Activated CD8-positive, alpha-beta memory T cell treated with anti-CD3 and anti-CD28 coated beads for 48 hours (primary cell): Measurements from ENCODE around the gene KIAA0586.
"Not testable (repeated sequence)": the region's sequence is repeated elsewhere in the genome, so short reads cannot be mapped to it uniquely, and the experiment has no call there.

Source experiments
- DNase-seq, 3 experiments: peaks; one replicate each; pipeline ENCODE4 v3.0.0-alpha.2; 2020; ENCODE audit warnings: low read depth in 2 of 3, low spot score in 2 of 3

KIAA0586 gene

DNA sequence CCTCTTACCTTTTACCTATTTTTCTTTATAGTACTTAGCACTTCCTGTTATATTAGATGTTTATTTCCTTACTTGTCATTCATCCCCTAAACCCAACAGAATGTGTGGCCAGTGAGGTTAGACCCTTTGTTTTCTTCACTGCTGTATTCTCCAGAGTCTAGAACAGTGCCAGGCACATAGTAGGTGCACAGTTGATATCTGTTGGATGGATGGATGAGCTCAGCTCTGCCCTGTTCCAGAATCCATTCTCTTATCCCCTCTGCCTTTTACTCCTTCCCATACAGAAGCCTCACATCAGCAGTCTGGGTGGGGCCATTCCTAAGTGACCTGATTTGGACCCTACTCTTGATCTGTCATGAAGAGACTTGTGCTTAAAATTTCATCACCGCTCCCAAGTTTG, 115.7 kb downstream of the KIAA0586 start:
- no peak for DNase-seq

- DNase-seq, result no peak
Measured at GRCh38 chr14:58547649-58548048, 120.1 kb downstream of the KIAA0586 start.

DNA sequence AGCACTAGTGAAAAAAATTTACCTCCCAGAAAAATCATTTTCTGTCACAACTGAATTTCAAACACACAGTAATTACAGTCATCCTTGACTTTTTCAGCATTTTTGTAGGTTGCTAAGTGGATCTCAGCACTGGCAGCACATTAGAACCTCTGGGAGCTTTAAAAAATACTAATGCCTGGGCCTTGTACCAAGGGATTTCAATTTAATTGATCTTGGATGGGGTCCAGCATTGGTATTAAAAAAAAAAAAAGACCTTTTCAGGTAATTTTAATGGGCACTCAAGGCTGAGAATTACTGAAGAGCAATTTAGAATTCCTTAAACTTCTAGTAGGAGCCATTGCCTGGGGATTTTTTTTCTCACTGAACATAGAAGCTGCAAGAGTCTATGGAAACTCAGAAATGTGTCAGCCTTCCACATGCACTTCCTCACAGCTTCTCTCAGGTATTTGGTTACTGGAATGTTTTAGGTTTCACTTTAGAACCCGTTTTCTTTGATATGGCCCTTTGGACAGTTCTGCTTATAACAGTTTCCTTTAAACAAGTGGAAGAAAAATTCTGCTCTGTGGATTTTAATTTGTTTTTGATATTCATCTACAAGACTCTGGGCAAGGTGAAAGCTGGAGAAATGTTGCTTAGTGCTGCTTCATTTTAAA, 121.7 kb downstream of the KIAA0586 start:
- DNase-seq, result no peak

DNA sequence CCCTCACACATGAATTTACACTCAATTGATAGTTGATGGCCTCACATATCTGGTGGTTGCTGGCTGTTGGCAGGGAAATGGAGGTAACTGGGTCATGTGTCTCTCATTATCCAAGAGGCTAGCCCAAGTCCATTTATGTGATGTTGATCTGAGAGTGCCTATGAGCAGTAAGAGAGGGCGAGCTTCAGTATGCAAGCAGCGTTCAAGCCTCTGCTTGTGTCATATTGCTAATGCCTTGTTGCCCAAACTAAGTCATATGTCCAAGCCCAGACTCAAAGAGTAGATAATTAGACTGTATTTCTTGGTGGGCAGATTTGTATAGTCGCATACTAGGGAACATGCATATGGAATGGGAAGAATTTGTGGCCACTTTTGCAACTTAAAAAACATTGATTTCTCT, 126.4 kb downstream of the KIAA0586 start:
- no peak for DNase-seq

DNA sequence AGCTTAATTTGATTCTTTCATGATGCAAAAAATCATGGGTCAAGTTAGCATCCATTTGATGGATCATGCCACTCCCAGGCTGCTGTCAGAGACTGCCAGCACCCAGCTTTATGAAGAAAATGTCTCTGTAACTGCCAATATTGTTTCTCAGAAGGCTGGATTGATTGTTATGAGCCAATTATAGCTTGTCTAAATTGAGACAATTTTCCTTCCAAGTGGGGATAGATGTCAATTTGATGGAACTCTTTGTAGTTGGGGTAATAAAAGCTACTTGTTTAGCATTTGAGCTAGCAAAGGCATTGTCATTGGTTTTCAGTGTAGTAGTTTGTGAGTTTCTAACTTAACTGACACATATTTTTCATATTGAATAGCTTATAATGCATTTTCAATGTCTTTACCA, 128.1 kb downstream of the KIAA0586 start:
- DNase-seq, result no peak

GRCh38 chr14:58557242-58557641, 129.7 kb downstream of the KIAA0586 start:
- DNase-seq, result no peak

GRCh38 chr14:58560208-58560607, 132.7 kb downstream of the KIAA0586 start:
- DNase-seq, result no peak

DNA sequence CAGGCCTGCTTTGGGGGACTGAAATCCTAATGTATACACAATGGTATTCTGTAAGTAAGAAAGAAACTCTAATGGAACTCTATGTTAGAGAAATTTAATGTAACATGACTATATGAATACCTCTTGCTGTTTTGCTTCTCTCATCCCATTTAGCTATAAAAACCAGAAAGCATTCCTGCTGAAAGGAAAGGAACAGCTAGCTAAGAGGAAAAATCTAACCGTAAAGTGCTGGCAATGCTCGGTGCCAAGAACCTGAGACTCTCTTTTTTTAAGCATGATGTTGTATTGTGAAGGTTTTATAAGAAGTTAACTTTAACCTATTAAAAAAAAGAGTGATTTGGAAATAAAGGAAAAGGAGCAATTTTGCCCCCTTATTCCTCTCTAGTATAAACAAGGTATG, 134.6 kb downstream of the KIAA0586 start:
- no peak for DNase-seq

- DNase-seq, result no peak
Measured at GRCh38 chr14:58563978-58564377, 136.5 kb downstream of the KIAA0586 start.

GRCh38 chr14:58565832-58566231, 138.3 kb downstream of the KIAA0586 start:
- DNase-seq, result no peak

GRCh38 chr14:58566979-58567378, 139.5 kb downstream of the KIAA0586 start:
- DNase-seq, result no peak

DNA sequence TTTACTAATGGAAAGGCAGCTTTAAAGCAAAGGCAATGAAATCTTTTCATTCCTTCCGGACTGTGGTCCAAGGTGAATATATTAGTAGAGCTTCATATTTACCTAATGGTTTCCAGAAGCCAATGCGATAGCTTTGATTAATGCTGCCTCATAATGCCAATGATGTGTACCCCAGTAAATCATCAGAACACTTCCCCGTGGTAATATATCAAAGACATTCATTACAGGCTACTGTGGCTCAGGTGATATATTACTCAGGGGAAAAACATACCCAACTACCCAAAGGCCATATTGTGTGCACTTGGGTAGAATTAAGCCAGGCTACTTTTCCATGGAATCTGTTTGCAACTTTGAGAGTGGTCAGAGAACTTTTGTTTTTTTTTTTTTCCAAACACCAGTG, 140.8 kb downstream of the KIAA0586 start:
- no peak for DNase-seq

DNA sequence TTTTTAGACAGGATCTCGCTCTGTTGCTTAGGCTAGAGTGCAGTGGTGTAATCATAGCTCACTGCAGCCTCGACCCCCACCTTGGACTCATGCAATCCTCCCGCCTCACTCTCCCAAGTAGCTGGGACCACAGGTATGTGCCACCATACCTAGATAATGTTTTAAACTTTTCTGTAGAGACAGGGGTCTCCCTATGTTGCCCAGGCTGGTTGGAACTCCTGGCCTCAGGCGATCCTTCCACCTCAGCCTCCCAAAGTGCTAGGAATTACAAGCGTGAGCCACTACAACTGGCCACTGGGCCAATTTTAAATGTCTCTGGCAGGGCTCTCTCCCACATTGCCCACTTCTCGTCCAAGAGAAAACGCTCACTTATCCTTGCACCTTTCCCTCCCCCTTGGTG, 143.7 kb downstream of the KIAA0586 start:
- no peak for DNase-seq

DNA sequence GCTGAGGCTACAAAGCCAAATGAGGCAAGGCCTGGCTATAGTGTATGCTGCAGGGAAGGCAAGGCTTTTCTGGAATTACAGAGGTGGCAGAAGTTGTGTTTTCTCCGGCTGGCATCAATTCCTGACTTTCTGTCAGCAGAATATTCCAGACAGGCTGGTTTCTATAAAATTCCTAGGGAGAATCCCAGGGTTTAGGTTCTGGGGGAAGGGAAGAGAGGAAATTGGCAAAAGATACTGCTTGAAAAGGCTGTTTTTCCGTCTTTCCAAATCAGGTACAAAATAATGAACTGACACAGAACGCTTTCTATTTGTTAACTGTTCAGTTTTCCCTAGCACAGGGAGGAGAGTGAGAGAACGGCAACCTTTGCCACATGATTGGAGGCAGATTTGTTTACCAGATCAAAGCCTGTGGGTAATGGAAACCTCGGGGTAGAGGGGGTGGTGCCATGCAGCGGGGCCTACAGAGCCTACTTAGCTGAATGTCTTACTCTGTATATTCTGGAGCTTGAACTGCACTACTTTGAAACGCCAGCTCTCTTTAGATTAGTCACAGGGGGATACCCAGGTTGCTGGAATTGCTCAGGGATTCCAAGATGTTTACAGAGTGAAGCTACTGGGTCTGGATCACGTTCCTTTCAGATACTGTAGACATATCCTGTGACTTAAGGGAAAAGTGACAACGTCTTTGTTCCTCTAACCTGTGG, 144.4 kb downstream of the KIAA0586 start:
- peak in 1 of 3 experiments; percentile 6 for DNase-seq

GRCh38 chr14:58572473-58572853, 144.9 kb downstream of the KIAA0586 start:
- no peak for DNase-seq

GRCh38 chr14:58572863-58573262, 145.3 kb downstream of the KIAA0586 start:
- DNase-seq, result no peak

DNA sequence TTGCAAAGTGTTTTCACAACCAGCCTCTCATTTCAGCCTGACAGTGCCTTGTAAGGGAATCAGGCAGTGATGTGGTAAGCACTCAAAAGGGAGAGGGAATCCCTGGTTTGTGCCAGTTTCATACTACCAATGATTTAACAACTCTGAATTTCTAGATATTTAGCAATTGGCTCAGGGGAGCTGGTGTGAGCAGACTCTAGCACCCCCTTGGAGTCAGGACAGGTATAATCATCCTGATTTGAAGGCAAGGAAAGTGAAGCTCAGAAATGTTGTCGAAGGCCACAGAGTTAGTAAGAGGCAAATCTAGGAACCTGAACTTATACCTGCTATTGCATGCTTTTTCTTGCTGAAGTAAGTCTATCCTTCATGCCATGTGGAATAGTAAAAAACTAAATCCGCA, 147.1 kb downstream of the KIAA0586 start:
- DNase-seq, result no peak

DNA sequence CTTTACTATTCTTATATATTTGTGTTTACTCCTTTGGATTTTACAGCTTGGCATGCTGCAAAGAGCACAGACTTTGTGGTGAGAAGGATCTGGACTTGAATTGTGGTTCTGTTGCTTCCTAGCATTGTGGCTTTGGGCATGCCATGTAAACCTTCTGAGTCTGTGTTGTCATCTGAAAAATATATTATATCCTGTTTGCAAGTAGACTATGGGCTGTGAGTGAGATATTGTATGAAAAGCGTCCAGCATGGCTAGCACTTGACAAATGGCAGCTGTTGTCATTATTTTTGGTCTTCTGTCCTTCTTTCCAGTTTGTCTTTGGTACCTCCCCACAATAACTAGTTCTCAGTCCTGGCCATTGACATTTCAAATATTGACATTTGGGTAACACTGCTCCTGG, 148.4 kb downstream of the KIAA0586 start:
- DNase-seq, result no peak

DNA sequence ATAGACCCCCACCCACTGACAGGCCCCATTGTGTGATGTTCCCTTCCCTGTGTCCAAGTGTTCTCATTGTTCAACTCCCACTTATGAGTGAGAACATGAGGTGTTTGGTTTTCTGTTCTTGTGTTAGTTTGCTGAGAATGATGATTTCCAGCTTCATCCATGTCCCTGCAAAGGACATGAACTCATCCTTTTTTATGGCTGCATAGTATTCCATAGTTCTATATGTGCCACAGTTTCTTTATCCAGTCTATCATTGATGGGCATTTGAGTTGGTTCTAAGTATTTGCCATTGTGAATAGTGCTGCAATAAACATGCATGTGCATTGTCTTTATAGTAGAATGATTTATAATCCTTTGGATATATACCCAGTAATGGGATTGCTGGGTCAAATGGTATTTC, 152.5 kb downstream of the KIAA0586 start:
- not testable (repeated sequence) for DNase-seq

DNA sequence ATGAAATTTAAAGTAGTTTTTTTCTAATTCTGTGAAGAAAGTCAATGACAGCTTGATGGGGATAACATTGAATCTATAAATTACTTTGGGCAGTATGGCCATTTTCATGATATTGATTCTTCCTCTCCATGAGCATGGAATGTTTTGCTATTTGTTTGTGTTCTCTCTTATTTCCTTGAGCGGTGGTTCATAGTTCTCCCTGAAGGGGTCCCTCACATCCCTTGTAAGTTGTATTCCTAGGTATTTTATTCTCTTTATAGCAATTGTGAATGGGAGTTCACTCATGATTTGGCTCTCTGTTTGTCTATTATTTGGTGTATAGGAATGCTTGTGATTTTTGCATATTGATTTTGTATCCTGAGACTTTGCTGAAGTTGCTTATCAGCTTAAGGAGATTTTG, 153.9 kb downstream of the KIAA0586 start:
- DNase-seq, result not testable (repeated sequence)

- no peak for DNase-seq
Measured at GRCh38 chr14:58584383-58584782, 156.9 kb downstream of the KIAA0586 start.

- DNase-seq, result no peak
Measured at GRCh38 chr14:58587271-58587670, 159.8 kb downstream of the KIAA0586 start.

DNA sequence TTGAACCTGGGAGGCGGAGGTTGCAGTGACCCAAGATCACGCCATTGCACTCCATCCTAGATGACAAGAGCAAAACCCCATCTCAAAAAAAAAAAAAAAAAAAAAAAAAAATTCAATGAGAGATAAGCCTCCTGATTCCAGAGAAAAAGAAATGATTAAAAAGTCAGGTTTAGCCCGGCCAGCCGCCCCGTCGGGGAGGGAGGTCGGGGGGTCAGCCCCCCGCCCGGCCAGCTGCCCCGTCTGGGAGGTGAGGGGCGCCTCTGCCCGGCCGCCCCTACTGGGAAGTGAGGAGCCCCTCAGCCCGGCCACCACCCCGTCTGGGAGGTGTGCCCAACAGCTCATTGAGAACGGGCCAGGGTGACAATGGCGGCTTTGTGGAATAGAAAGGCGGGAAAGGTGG, 160.8 kb downstream of the KIAA0586 start:
- not testable (repeated sequence) for DNase-seq
